ENCODE measurements around the gene CACFD1. TPM values are rescaled to one million over a fixed set of nuclear protein-coding genes. Genes with fewer than 3 reads are reported as not detected.

The CACFD1 gene
- total and polyA plus RNA-seq, 7 donors: 6.7 to 44.6 (median 13.4) TPM

DNA sequence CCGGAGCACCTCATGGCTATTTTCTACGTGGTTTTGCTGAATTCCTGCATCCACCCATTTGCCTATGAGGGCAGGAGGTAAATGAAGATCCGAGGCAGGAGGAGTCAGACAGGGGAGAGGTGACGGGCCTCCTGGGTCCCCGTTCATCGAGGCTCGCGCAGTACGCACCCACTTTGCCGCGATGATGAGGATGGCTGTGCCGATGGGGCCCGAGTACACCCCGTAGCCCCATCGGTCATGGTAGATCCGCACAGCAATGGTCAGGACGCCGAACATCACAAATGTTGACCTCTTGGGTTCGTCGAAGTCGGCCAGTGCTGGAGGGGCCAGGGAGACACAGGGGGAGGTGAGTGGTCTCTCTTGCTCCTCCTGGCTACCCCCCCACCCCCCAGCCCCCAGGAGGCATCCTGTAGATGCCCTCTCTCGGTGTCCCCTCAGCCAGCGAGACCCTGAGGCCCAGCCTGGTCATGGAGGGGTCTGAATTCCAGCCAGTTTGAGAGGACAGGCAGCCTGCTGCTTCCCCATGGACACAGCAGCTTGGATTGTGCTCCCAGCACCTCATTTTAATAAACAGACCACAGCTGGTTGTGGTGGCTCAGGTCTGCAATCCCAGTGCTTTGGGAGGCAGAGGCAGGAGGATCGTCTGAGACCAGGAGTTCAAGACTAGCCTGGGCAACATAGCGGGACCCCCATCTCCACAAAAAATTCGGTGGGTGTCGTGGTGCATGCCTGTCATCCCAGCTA lies 59.1 kb downstream of the CACFD1 start:
- TF ChIP-seq CTCF (IDR thresholded peaks at IDR 0.05): no peak
- no peak for TF ChIP-seq POLR2A (IDR thresholded peaks at IDR 0.05)
- no peak for TF ChIP-seq EP300 (IDR thresholded peaks at IDR 0.05)
- no peak for TF ChIP-seq POLR2AphosphoS5 (IDR thresholded peaks at IDR 0.05)
- DNase-seq: no peak
- Histone ChIP-seq H3K27me3 (peaks cover 0 to 12% (median 7%) of the 10 kb centered on the region in 3 donors), H3K4me3 (no peak overlapping the region), H3K36me3 (no peaks in the 10 kb centered on the region), H3K9me3 (no peaks in the 10 kb centered on the region), H3K4me1 (peaks cover 0 to 5% (median 2%) of the 10 kb centered on the region in 4 donors), H3K27ac (no peak overlapping the region)
- 91 to 93% methylated on average over 27 of the region's 27 CpGs for WGBS, 2 donors
- intact Hi-C loops (cut with DNase I): no loop called here

- no peaks in the 10 kb centered on the region for H3K9me3 ChIP-seq
- TF ChIP-seq POLR2AphosphoS5 (IDR thresholded peaks at IDR 0.05) (no peak), CTCF (IDR thresholded peaks at IDR 0.05) (no peak), POLR2A (IDR thresholded peaks at IDR 0.05) (no peak), EP300 (IDR thresholded peaks at IDR 0.05) (no peak)
- peaks cover 0 to under 1% (median under 1%) of the 10 kb centered on the region in 4 donors for H3K4me1 ChIP-seq
- no peaks in the 10 kb centered on the region for H3K36me3 ChIP-seq
- peaks cover 0 to 11% (median 7%) of the 10 kb centered on the region in 3 donors for H3K27me3 ChIP-seq
- no peak overlapping the region for H3K4me3 ChIP-seq
- no peak overlapping the region for H3K27ac ChIP-seq
- 80 to 84% methylated on average over 7 of the region's 7 CpGs for WGBS, 2 donors
- no peak for DNase-seq
- intact Hi-C loops (cut with DNase I): no loop called here
These were observed 59.9 kb downstream of the CACFD1 start for GRCh38 chr9:133519693-133520092.

- no peaks in the 10 kb centered on the region for H3K9me3 ChIP-seq
- 88 to 92% methylated on average over 24 of the region's 24 CpGs for WGBS, 2 donors
- no peak overlapping the region for H3K27ac ChIP-seq
- H3K36me3 ChIP-seq: no peaks in the 10 kb centered on the region
- no peaks in the 10 kb centered on the region for H3K4me1 ChIP-seq
- no peak overlapping the region for H3K4me3 ChIP-seq
- H3K27me3 ChIP-seq: peaks cover 0 to 5% (median 1%) of the 10 kb centered on the region in 3 donors
- no peak for DNase-seq
- TF ChIP-seq CTCF (IDR thresholded peaks at IDR 0.05) (no peak), EP300 (IDR thresholded peaks at IDR 0.05) (no peak), POLR2AphosphoS5 (IDR thresholded peaks at IDR 0.05) (no peak), POLR2A (IDR thresholded peaks at IDR 0.05) (no peak)
- intact Hi-C loops (cut with DNase I): no loop called here
These were observed 60.5 kb downstream of the CACFD1 start for GRCh38 chr9:133520121-133520835.

Other genes with a start within 250 kb of the CACFD1 start
- 1 to 10 TPM in 2 of 4 donors, under 1 TPM in 2; 0.36 to 1.5 (median 1.0) TPM for gene ABO, start 184.8 kb upstream of the CACFD1 start, total RNA-seq
- gene ABO, start 184.8 kb upstream of the CACFD1 start, polyA plus RNA-seq: 10 to 100 TPM; 15.0 to 27.3 (median 24.5) TPM
- 10 to 100 TPM; 13.9 to 20.1 (median 16.2) TPM for gene SURF6, start 123.8 kb upstream of the CACFD1 start, total RNA-seq
- 10 to 100 TPM; 22.8 to 43.1 (median 24.3) TPM for gene SURF6, start 123.8 kb upstream of the CACFD1 start, polyA plus RNA-seq
- gene MED22, start 111.8 kb upstream of the CACFD1 start, total RNA-seq: 10 to 100 TPM; 17.2 to 31.3 (median 28.4) TPM
- 10 to 100 TPM in 2 of 3 donors, 1 to 10 TPM in 1; 8.4 to 23.7 (median 11.8) TPM for gene MED22, start 111.8 kb upstream of the CACFD1 start, polyA plus RNA-seq
- gene RPL7A, start 111.8 kb upstream of the CACFD1 start, total RNA-seq: 1,000 to 10,000 TPM; 2,027 to 2,561 (median 2,271) TPM
- 1,000 to 10,000 TPM; 2,364 to 4,020 (median 2,962) TPM for gene RPL7A, start 111.8 kb upstream of the CACFD1 start, polyA plus RNA-seq
- 10 to 100 TPM; 33.8 to 98.7 (median 75.7) TPM for gene SURF1, start 103.5 kb upstream of the CACFD1 start, total RNA-seq
- 10 to 100 TPM; 54.1 to 79.3 (median 59.0) TPM for gene SURF1, start 103.5 kb upstream of the CACFD1 start, polyA plus RNA-seq
- gene SURF2, start 103.4 kb upstream of the CACFD1 start, total RNA-seq: 10 to 100 TPM; 10.2 to 32.3 (median 15.2) TPM
- gene SURF2, start 103.4 kb upstream of the CACFD1 start, polyA plus RNA-seq: 10 to 100 TPM; 17.4 to 27.1 (median 19.9) TPM
- gene SURF4, start 83.9 kb upstream of the CACFD1 start, total RNA-seq: 10 to 100 TPM; 73.4 to 88.8 (median 84.3) TPM
- 100 to 1,000 TPM in 1 of 3 donors, 10 to 100 TPM in 2; 17.4 to 190 (median 31.2) TPM for gene SURF4, start 83.9 kb upstream of the CACFD1 start, polyA plus RNA-seq
- 1 to 10 TPM in 2 of 4 donors, under 1 TPM in 1, not detected in 1; 0.49 to 8.3 (median 2.1) TPM for gene STKLD1, start 83.6 kb upstream of the CACFD1 start, total RNA-seq
- gene STKLD1, start 83.6 kb upstream of the CACFD1 start, polyA plus RNA-seq: 1 to 10 TPM in 2 of 3 donors, under 1 TPM in 1; 0.69 to 1.8 (median 1.2) TPM
- 10 to 100 TPM; 16.3 to 22.2 (median 18.8) TPM for gene REXO4, start 42.0 kb upstream of the CACFD1 start, total RNA-seq
- 10 to 100 TPM; 13.2 to 25.9 (median 16.2) TPM for gene REXO4, start 42.0 kb upstream of the CACFD1 start, polyA plus RNA-seq
- gene ADAMTS13, start 37.6 kb upstream of the CACFD1 start, total RNA-seq: 1 to 10 TPM in 2 of 4 donors, under 1 TPM in 2; 0.71 to 1.9 (median 1.4) TPM
- 1 to 10 TPM in 1 of 3 donors, under 1 TPM in 2; 0.60 to 3.4 (median 0.69) TPM for gene ADAMTS13, start 37.6 kb upstream of the CACFD1 start, polyA plus RNA-seq
- gene SLC2A6, start 19.1 kb downstream of the CACFD1 start, total RNA-seq: 1 to 10 TPM; 1.4 to 2.7 (median 2.0) TPM
- 1 to 10 TPM; 1.2 to 8.2 (median 1.8) TPM for gene SLC2A6, start 19.1 kb downstream of the CACFD1 start, polyA plus RNA-seq
- gene MYMK, start 65.0 kb downstream of the CACFD1 start, total RNA-seq: not detected
- gene MYMK, start 65.0 kb downstream of the CACFD1 start, polyA plus RNA-seq: not detected
- gene ADAMTSL2, start 74.7 kb downstream of the CACFD1 start, total RNA-seq: 1 to 10 TPM in 2 of 4 donors, under 1 TPM in 2; 0.33 to 4.2 (median 0.94) TPM
- 1 to 10 TPM in 1 of 3 donors, under 1 TPM in 2; 0.46 to 1.8 (median 0.60) TPM for gene ADAMTSL2, start 74.7 kb downstream of the CACFD1 start, polyA plus RNA-seq
- 1 to 10 TPM in 2 of 4 donors, under 1 TPM in 1, not detected in 1; 0.83 to 1.5 (median 1.1) TPM for gene FAM163B, start 149.4 kb downstream of the CACFD1 start, total RNA-seq
- gene FAM163B, start 149.4 kb downstream of the CACFD1 start, polyA plus RNA-seq: 1 to 10 TPM in 2 of 3 donors, under 1 TPM in 1; 0.29 to 2.4 (median 1.4) TPM
- gene DBH, start 176.4 kb downstream of the CACFD1 start, total RNA-seq: not detected
- gene DBH, start 176.4 kb downstream of the CACFD1 start, polyA plus RNA-seq: under 1 TPM in 1 of 3 donors, not detected in 2; 0.01 TPM

All from sigmoid colon (tissue), 7 donors.